ENCODE data around the gene TENM3.

- TF ChIP-seq, protein P1, sequence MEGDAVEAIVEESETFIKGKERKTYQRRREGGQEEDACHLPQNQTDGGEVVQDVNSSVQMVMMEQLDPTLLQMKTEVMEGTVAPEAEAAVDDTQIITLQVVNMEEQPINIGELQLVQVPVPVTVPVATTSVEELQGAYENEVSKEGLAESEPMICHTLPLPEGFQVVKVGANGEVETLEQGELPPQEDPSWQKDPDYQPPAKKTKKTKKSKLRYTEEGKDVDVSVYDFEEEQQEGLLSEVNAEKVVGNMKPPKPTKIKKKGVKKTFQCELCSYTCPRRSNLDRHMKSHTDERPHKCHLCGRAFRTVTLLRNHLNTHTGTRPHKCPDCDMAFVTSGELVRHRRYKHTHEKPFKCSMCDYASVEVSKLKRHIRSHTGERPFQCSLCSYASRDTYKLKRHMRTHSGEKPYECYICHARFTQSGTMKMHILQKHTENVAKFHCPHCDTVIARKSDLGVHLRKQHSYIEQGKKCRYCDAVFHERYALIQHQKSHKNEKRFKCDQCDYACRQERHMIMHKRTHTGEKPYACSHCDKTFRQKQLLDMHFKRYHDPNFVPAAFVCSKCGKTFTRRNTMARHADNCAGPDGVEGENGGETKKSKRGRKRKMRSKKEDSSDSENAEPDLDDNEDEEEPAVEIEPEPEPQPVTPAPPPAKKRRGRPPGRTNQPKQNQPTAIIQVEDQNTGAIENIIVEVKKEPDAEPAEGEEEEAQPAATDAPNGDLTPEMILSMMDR (IDR thresholded peaks at IDR 0.05): no peak
- TF ChIP-seq POLR2A (IDR thresholded peaks at IDR 0.05): no peak
Measured at GRCh38 chr4:182704077-182704476, 460.9 kb downstream of the TENM3 start.

Data from Peyer's patch (tissue), 4 donors.